ENCODE measurements around the gene GPR83.
"Not testable (repeated sequence)": the region's sequence is repeated elsewhere in the genome, so short reads cannot be mapped to it uniquely, and the experiment has no call there.

GRCh38 chr11:94350850-94351563 is 50.2 kb downstream of the GPR83 start:
- TF ChIP-seq, protein P1, sequence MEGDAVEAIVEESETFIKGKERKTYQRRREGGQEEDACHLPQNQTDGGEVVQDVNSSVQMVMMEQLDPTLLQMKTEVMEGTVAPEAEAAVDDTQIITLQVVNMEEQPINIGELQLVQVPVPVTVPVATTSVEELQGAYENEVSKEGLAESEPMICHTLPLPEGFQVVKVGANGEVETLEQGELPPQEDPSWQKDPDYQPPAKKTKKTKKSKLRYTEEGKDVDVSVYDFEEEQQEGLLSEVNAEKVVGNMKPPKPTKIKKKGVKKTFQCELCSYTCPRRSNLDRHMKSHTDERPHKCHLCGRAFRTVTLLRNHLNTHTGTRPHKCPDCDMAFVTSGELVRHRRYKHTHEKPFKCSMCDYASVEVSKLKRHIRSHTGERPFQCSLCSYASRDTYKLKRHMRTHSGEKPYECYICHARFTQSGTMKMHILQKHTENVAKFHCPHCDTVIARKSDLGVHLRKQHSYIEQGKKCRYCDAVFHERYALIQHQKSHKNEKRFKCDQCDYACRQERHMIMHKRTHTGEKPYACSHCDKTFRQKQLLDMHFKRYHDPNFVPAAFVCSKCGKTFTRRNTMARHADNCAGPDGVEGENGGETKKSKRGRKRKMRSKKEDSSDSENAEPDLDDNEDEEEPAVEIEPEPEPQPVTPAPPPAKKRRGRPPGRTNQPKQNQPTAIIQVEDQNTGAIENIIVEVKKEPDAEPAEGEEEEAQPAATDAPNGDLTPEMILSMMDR (IDR thresholded peaks at IDR 0.05; ENCODE audit: low read depth, low read length, missing input control), result not testable (repeated sequence)
- not testable (repeated sequence) for TF ChIP-seq ATF3 (IDR thresholded peaks at IDR 0.05); EGR1 (IDR thresholded peaks at IDR 0.05; ENCODE audit: low read depth in 2 of 2)
